SK-N-SH treated with all-trans-retinoic acid at 6 μM for 48 hours (cell line): Measurements from ENCODE around the gene FXYD2.

ENCODE experiments used
- CSRNP3 ChIP-seq: fragments of 250-450 bp; sonication (Bioruptor Pico); IDR thresholded peaks from 2 replicates; pipeline ENCODE4 v1.5.1; 2021; ENCODE audit warnings: mild to moderate bottlenecking, moderate library complexity
- GLIS3 ChIP-seq: fragments of 250-450 bp; sonication (Bioruptor Pico); IDR thresholded peaks from 2 replicates; pipeline ENCODE4 v1.5.0; 2020; ENCODE audit warnings: mild to moderate bottlenecking, moderate library complexity
- ZFP30 ChIP-seq: fragments of 450-650 bp; formaldehyde crosslinking; IDR thresholded peaks from 2 replicates; pipeline ENCODE4 v1.5.0; 2022; ENCODE audit warnings: mild to moderate bottlenecking, moderate library complexity
- ZNF565 ChIP-seq: fragments of 450-650 bp; formaldehyde crosslinking; conservative IDR thresholded peaks from 2 replicates; pipeline ENCODE4 v1.5.0; 2020; ENCODE audit warnings: low read depth, mild to moderate bottlenecking, moderate library complexity
- ZNF8 ChIP-seq: fragments of 450-650 bp; formaldehyde crosslinking; IDR thresholded peaks from 2 replicates; pipeline ENCODE4 v1.5.0; 2020; ENCODE audit warnings: mild to moderate bottlenecking, moderate library complexity

GRCh38 chr11:117849781-117850414 lies 25.4 kb upstream of the FXYD2 start:
- TF ChIP-seq GLIS3 (CRISPR knock-in tag) = no peak
- no peak for TF ChIP-seq ZNF8 (CRISPR knock-in tag)
- TF ChIP-seq CSRNP3 = no peak
- no peak for TF ChIP-seq ZFP30
- TF ChIP-seq ZNF565 (CRISPR knock-in tag) = no peak
